Astrocyte (in vitro differentiated cells and primary cell): ENCODE measurements around the gene F11.

ENCODE experiments used
- EZH2 ChIP-seq: IDR thresholded peaks from 2 replicates; pipeline ENCODE4 v1.6.1; 2012; ENCODE audit warnings: mild to moderate bottlenecking, low read length, inconsistent platforms; ENCODE audit not compliant: insufficient read depth
- TF ChIP-seq, protein P1 (sequence below): IDR thresholded peaks from 2 replicates; pipeline ENCODE4 v1.5.1; 2011; ENCODE audit warnings: low read depth, mild to moderate bottlenecking, inconsistent platforms, low read length, moderate library complexity; ENCODE audit not compliant: insufficient read depth

DNA sequence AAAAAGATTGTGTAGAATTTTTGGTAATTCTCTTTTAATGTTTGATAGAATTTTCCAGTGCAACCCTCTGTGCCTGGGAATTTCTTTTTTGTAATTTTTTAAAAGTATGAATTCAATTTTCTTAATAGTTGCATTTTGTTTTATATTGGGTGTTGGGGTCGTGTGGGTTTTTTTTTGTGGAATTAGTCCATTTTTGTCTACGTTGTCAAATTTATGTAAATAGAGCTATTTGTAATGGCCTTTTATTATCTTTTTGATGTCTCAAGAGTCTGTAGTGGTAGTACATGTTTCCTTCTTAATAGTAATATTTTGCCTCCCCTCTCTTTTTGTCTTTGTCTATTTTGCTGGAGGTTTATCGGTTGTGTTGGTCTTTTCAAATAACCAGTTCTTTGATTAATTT is 64.4 kb downstream of the F11 start:
- TF ChIP-seq, protein P1, sequence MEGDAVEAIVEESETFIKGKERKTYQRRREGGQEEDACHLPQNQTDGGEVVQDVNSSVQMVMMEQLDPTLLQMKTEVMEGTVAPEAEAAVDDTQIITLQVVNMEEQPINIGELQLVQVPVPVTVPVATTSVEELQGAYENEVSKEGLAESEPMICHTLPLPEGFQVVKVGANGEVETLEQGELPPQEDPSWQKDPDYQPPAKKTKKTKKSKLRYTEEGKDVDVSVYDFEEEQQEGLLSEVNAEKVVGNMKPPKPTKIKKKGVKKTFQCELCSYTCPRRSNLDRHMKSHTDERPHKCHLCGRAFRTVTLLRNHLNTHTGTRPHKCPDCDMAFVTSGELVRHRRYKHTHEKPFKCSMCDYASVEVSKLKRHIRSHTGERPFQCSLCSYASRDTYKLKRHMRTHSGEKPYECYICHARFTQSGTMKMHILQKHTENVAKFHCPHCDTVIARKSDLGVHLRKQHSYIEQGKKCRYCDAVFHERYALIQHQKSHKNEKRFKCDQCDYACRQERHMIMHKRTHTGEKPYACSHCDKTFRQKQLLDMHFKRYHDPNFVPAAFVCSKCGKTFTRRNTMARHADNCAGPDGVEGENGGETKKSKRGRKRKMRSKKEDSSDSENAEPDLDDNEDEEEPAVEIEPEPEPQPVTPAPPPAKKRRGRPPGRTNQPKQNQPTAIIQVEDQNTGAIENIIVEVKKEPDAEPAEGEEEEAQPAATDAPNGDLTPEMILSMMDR: no peak
- TF ChIP-seq EZH2: no peak
